ENCODE measurements around the gene KCTD16. TPM values are rescaled to one million over a fixed set of nuclear protein-coding genes. Genes with fewer than 3 reads are reported as not detected.

The KCTD16 gene
- total and polyA plus RNA-seq, 2 experiments from 2014 or later: 0.02 to 0.76 TPM

GRCh38 chr5:144126707-144127106 lies 44.0 kb upstream of the KCTD16 start:
- Histone ChIP-seq H3K9me2 (ENCODE audit: insufficient read depth) (no peaks in the 10 kb centered on the region), H3K27ac (ENCODE audit: low read depth) (no peak overlapping the region), H3K27me3 (ENCODE audit: insufficient read depth) (no peaks in the 10 kb centered on the region), H3K4me2 (no peak overlapping the region), H3F3A (replicated peaks; ENCODE audit: low read depth) (no peaks in the 10 kb centered on the region), H3K79me2 (replicated peaks; ENCODE audit: insufficient read depth) (no peaks in the 10 kb centered on the region), H4K20me1 (replicated peaks; ENCODE audit: insufficient read depth) (no peaks in the 10 kb centered on the region), H3K36me3 (ENCODE audit: insufficient read depth) (no peaks in the 10 kb centered on the region; the same call in 1 of the 2 replicates), H3K4me3 (no peak overlapping the region), H2AFZ (no peak overlapping the region), H3K4me1 (ENCODE audit: insufficient read depth) (peaks cover 10% of the 10 kb centered on the region)
- ATAC-seq (no peak), DNase-seq (ENCODE audit: low spot score) (no peak)
- H3K36me3 Mint-ChIP-seq (ENCODE audit: low read depth): no peaks in the 10 kb centered on the region
- TF ChIP-seq JUNB (IDR thresholded peaks at IDR 0.05; ENCODE audit: unreplicated experiment) (no peak), CTCF (conservative IDR thresholded peaks at IDR 0.05; ENCODE audit: low read depth in 2 of 2) (no peak), ZNF114 (CRISPR knock-in tag; IDR thresholded peaks at IDR 0.05) (no peak), STAT1 (IDR thresholded peaks at IDR 0.05; ENCODE audit: unreplicated experiment) (no peak), NANOG (IDR thresholded peaks at IDR 0.05; ENCODE audit: borderline replicate concordance) (no peak), EZH2phosphoT487 (IDR thresholded peaks at IDR 0.05; ENCODE audit: unreplicated experiment) (no peak), ETS1 (IDR thresholded peaks at IDR 0.05) (no peak), CREB1 (CRISPR knock-in tag; IDR thresholded peaks at IDR 0.05; ENCODE audit: low read depth) (no peak), ZNF331 (CRISPR knock-in tag; IDR thresholded peaks at IDR 0.05; ENCODE audit: low read depth) (no peak), EZH2 (IDR thresholded peaks at IDR 0.05; ENCODE audit: low read depth, unreplicated experiment) (no peak), POLR2AphosphoS5 (IDR thresholded peaks at IDR 0.05; ENCODE audit: low read depth) (no peak)
- TF ChIP-seq, protein P1, sequence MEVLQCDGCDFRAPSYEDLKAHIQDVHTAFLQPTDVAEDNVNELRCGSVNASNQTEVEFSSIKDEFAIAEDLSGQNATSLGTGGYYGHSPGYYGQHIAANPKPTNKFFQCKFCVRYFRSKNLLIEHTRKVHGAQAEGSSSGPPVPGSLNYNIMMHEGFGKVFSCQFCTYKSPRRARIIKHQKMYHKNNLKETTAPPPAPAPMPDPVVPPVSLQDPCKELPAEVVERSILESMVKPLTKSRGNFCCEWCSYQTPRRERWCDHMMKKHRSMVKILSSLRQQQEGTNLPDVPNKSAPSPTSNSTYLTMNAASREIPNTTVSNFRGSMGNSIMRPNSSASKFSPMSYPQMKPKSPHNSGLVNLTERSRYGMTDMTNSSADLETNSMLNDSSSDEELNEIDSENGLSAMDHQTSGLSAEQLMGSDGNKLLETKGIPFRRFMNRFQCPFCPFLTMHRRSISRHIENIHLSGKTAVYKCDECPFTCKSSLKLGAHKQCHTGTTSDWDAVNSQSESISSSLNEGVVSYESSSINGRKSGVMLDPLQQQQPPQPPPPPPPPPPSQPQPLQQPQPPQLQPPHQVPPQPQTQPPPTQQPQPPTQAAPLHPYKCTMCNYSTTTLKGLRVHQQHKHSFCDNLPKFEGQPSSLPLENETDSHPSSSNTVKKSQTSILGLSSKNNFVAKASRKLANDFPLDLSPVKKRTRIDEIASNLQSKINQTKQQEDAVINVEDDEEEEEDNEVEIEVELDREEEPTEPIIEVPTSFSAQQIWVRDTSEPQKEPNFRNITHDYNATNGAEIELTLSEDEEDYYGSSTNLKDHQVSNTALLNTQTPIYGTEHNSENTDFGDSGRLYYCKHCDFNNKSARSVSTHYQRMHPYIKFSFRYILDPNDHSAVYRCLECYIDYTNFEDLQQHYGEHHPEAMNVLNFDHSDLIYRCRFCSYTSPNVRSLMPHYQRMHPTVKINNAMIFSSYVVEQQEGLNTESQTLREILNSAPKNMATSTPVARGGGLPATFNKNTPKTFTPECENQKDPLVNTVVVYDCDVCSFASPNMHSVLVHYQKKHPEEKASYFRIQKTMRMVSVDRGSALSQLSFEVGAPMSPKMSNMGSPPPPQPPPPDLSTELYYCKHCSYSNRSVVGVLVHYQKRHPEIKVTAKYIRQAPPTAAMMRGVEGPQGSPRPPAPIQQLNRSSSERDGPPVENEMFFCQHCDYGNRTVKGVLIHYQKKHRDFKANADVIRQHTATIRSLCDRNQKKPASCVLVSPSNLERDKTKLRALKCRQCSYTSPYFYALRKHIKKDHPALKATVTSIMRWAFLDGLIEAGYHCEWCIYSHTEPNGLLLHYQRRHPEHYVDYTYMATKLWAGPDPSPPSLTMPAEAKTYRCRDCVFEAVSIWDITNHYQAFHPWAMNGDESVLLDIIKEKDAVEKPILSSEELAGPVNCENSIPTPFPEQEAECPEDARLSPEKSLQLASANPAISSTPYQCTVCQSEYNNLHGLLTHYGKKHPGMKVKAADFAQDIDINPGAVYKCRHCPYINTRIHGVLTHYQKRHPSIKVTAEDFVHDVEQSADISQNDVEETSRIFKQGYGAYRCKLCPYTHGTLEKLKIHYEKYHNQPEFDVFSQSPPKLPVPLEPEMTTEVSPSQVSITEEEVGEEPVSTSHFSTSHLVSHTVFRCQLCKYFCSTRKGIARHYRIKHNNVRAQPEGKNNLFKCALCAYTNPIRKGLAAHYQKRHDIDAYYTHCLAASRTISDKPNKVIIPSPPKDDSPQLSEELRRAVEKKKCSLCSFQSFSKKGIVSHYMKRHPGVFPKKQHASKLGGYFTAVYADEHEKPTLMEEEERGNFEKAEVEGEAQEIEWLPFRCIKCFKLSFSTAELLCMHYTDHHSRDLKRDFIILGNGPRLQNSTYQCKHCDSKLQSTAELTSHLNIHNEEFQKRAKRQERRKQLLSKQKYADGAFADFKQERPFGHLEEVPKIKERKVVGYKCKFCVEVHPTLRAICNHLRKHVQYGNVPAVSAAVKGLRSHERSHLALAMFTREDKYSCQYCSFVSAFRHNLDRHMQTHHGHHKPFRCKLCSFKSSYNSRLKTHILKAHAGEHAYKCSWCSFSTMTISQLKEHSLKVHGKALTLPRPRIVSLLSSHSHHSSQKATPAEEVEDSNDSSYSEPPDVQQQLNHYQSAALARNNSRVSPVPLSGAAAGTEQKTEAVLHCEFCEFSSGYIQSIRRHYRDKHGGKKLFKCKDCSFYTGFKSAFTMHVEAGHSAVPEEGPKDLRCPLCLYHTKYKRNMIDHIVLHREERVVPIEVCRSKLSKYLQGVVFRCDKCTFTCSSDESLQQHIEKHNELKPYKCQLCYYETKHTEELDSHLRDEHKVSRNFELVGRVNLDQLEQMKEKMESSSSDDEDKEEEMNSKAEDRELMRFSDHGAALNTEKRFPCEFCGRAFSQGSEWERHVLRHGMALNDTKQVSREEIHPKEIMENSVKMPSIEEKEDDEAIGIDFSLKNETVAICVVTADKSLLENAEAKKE (CRISPR knock-in tag; IDR thresholded peaks at IDR 0.05): no peak
- TF ChIP-seq, protein P2, sequence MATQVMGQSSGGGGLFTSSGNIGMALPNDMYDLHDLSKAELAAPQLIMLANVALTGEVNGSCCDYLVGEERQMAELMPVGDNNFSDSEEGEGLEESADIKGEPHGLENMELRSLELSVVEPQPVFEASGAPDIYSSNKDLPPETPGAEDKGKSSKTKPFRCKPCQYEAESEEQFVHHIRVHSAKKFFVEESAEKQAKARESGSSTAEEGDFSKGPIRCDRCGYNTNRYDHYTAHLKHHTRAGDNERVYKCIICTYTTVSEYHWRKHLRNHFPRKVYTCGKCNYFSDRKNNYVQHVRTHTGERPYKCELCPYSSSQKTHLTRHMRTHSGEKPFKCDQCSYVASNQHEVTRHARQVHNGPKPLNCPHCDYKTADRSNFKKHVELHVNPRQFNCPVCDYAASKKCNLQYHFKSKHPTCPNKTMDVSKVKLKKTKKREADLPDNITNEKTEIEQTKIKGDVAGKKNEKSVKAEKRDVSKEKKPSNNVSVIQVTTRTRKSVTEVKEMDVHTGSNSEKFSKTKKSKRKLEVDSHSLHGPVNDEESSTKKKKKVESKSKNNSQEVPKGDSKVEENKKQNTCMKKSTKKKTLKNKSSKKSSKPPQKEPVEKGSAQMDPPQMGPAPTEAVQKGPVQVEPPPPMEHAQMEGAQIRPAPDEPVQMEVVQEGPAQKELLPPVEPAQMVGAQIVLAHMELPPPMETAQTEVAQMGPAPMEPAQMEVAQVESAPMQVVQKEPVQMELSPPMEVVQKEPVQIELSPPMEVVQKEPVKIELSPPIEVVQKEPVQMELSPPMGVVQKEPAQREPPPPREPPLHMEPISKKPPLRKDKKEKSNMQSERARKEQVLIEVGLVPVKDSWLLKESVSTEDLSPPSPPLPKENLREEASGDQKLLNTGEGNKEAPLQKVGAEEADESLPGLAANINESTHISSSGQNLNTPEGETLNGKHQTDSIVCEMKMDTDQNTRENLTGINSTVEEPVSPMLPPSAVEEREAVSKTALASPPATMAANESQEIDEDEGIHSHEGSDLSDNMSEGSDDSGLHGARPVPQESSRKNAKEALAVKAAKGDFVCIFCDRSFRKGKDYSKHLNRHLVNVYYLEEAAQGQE (IDR thresholded peaks at IDR 0.05; ENCODE audit: unreplicated experiment): no peak
- peaks cover 15% of the 10 kb centered on the region; the same call in 2 of the 3 replicates for H3K4me1 Mint-ChIP-seq
- peaks cover 2% of the 10 kb centered on the region; the same call in 1 of the 3 replicates for H3K9me3 Mint-ChIP-seq
- no peak overlapping the region for H3K27ac Mint-ChIP-seq
- H3K27me3 Mint-ChIP-seq (ENCODE audit: insufficient read depth, low read depth, poor library complexity): peaks cover 2% of the 10 kb centered on the region
- no peak overlapping the region for H3K4me3 Mint-ChIP-seq
